Measurements from ENCODE around the gene TDRKH. TPM values are rescaled to one million over a fixed set of nuclear protein-coding genes. Genes with fewer than 3 reads are reported as not detected.

Gene TDRKH
- polyA plus RNA-seq (2012; ENCODE audit: insufficient read length, low read depth) = 9.0 TPM

- TF ChIP-seq TAF1 (IDR thresholded peaks at IDR 0.05; ENCODE audit: borderline replicate concordance, insufficient read depth, low read length) (0 out of 2 replicates have a peak, but pooled peaks have one; percentile 42), REST (IDR thresholded peaks at IDR 0.05; ENCODE audit: insufficient read depth in 1 of 2, low read depth in 2 of 2, low read length in 2 of 2) (0 out of 4 replicates have a peak, but pooled peaks of 1 of the 2 experiments have one; percentile 3), POLR2AphosphoS5 (IDR thresholded peaks at IDR 0.05; ENCODE audit: low read depth, low read length) (peak; percentile 54), FOXP2 (optimal IDR thresholded peaks at IDR 0.05; ENCODE audit: borderline replicate concordance, extremely low read depth, extremely low read length, insufficient read depth) (peak; percentile 47), SIN3A (IDR thresholded peaks at IDR 0.05; ENCODE audit: borderline replicate concordance, insufficient read depth, low read length) (no peak)
These were observed at the start of gene TDRKH for GRCh38 chr1:151790071-151790939. TDRKH (minus strand) TSS chr1:151790500; CDS start chr1:151783022, 7,478 bp downstream.

GRCh38 chr1:151839457-151840403, 49.4 kb upstream of the TDRKH start, which contains the start of gene C2CD4D:
C2CD4D (minus strand) TSS chr1:151839820; CDS start chr1:151838989, 831 bp downstream.
- TF ChIP-seq TAF1 (IDR thresholded peaks at IDR 0.05; ENCODE audit: borderline replicate concordance, insufficient read depth, low read length) = no peak
- no peak for TF ChIP-seq REST (IDR thresholded peaks at IDR 0.05; ENCODE audit: insufficient read depth in 1 of 2, low read depth in 2 of 2, low read length in 2 of 2)
- no peak for TF ChIP-seq FOXP2 (optimal IDR thresholded peaks at IDR 0.05; ENCODE audit: borderline replicate concordance, extremely low read depth, extremely low read length, insufficient read depth)
- TF ChIP-seq SIN3A (IDR thresholded peaks at IDR 0.05; ENCODE audit: borderline replicate concordance, insufficient read depth, low read length) = no peak
- TF ChIP-seq POLR2AphosphoS5 (IDR thresholded peaks at IDR 0.05; ENCODE audit: low read depth, low read length) = no peak

GRCh38 chr1:151839082-151839412, 48.7 kb upstream of the TDRKH start:
- TF ChIP-seq SIN3A (IDR thresholded peaks at IDR 0.05; ENCODE audit: borderline replicate concordance, insufficient read depth, low read length) = no peak
- TF ChIP-seq TAF1 (IDR thresholded peaks at IDR 0.05; ENCODE audit: borderline replicate concordance, insufficient read depth, low read length) = no peak
- no peak for TF ChIP-seq FOXP2 (optimal IDR thresholded peaks at IDR 0.05; ENCODE audit: borderline replicate concordance, extremely low read depth, extremely low read length, insufficient read depth)
- TF ChIP-seq REST (IDR thresholded peaks at IDR 0.05; ENCODE audit: insufficient read depth in 1 of 2, low read depth in 2 of 2, low read length in 2 of 2) = no peak
- TF ChIP-seq POLR2AphosphoS5 (IDR thresholded peaks at IDR 0.05; ENCODE audit: low read depth, low read length) = no peak

- TF ChIP-seq SIN3A (IDR thresholded peaks at IDR 0.05; ENCODE audit: borderline replicate concordance, insufficient read depth, low read length) (no peak), POLR2AphosphoS5 (IDR thresholded peaks at IDR 0.05; ENCODE audit: low read depth, low read length) (no peak), REST (IDR thresholded peaks at IDR 0.05; ENCODE audit: insufficient read depth in 1 of 2, low read depth in 2 of 2, low read length in 2 of 2) (no peak), TAF1 (IDR thresholded peaks at IDR 0.05; ENCODE audit: borderline replicate concordance, insufficient read depth, low read length) (no peak), FOXP2 (optimal IDR thresholded peaks at IDR 0.05; ENCODE audit: borderline replicate concordance, extremely low read depth, extremely low read length, insufficient read depth) (no peak)
These were observed 48.2 kb upstream of the TDRKH start for GRCh38 chr1:151838222-151839081.

All from PFSK-1 (cell line).